Activated naive CD4-positive, alpha-beta T cell treated with anti-CD3 and anti-CD28 coated beads for 36 hours (primary cell): ENCODE data around the gene DNAAF8. TPM values are rescaled to one million over a fixed set of nuclear protein-coding genes. Genes with fewer than 3 reads are reported as not detected.

ENCODE experiments used
- CTCF ChIA-PET: fragments of 350-600 bp; sonication (Branson Sonifier 250); formaldehyde crosslinking; loops from one replicate; lab custom pipeline; 2021; ENCODE audit warnings: antibody characterized with exemption; lab: Charles Lee
- DNase-seq: peaks from one replicate; pipeline ENCODE4 v3.0.0-alpha.2; 2020
- H3K27ac Mint-ChIP-seq: one replicate; pipeline ENCODE4 v1.8.0; 2021; ENCODE audit warnings: mild to moderate bottlenecking, mixed read lengths
- H3K27me3 Mint-ChIP-seq: one replicate; pipeline ENCODE4 v1.8.0; 2021; ENCODE audit warnings: low read depth, mixed read lengths
- H3K36me3 Mint-ChIP-seq: one replicate; pipeline ENCODE4 v1.8.0; 2021; ENCODE audit warnings: low read depth, mixed read lengths
- H3K4me1 Mint-ChIP-seq: one replicate; pipeline ENCODE4 v1.8.0; 2021; ENCODE audit warnings: low read depth, mixed read lengths
- H3K4me3 Mint-ChIP-seq: one replicate; pipeline ENCODE4 v1.8.0; 2021; ENCODE audit warnings: mild to moderate bottlenecking, moderate library complexity, mixed read lengths
- H3K9me3 Mint-ChIP-seq: one replicate; pipeline ENCODE4 v1.8.0; 2021; ENCODE audit warnings: mixed read lengths
- intact Hi-C: fragments of 100-400 bp; cut with micrococcal nuclease; formaldehyde crosslinking; loops from one replicate; pipeline ENCODE4 v1.15.1; 2023
- total RNA-seq, 2 experiments: library from RNA; stranded (reverse); gene quantifications; one replicate each; pipeline ENCODE4 v1.2.3, GENCODE V29; 2021

The DNAAF8 gene
- total RNA-seq, 2 experiments from 2014 or later, result 0.07 TPM; not detected in 1

GRCh38 chr16:4690946-4691665, 43.2 kb upstream of the DNAAF8 start:
- peaks cover 14% of the 10 kb centered on the region for H3K4me1 Mint-ChIP-seq
- no peaks in the 10 kb centered on the region for H3K36me3 Mint-ChIP-seq
- CTCF ChIA-PET, result interaction anchor here (0.7 kb wide), 2 partner anchors 9 to 180 kb away, joined by 3 read pairs; no protein-coding TSS in a partner anchor
- H3K9me3 Mint-ChIP-seq, result no peaks in the 10 kb centered on the region
- H3K27ac Mint-ChIP-seq, result peak overlapping the region; percentile 8
- no peak for DNase-seq
- intact Hi-C loops, result loop anchor here (5.0 kb wide), 2 partner anchors 214 to 266 kb away; partner anchors contain the start of genes HMOX2 and SEC14L5
- H3K4me3 Mint-ChIP-seq, result no peak overlapping the region
- no peaks in the 10 kb centered on the region for H3K27me3 Mint-ChIP-seq

GRCh38 chr16:4691666-4692412, 42.5 kb upstream of the DNAAF8 start:
- peak overlapping the region; percentile 39 for H3K4me3 Mint-ChIP-seq
- H3K9me3 Mint-ChIP-seq, result no peaks in the 10 kb centered on the region
- no peaks in the 10 kb centered on the region for H3K27me3 Mint-ChIP-seq
- intact Hi-C loops, result loop anchor here (2.0 to 5.0 kb wide), 3 partner anchors 215 to 267 kb away; partner anchors contain the start of genes DNAJA3, HMOX2 and SEC14L5
- CTCF ChIA-PET, result interaction anchor here (0.7 kb wide), 1 partner anchor 9 kb away, joined by 3 read pairs; no protein-coding TSS in a partner anchor
- no peak for DNase-seq
- no peaks in the 10 kb centered on the region for H3K36me3 Mint-ChIP-seq
- peaks cover 14% of the 10 kb centered on the region for H3K4me1 Mint-ChIP-seq
- no peak overlapping the region for H3K27ac Mint-ChIP-seq

GRCh38 chr16:4692460-4693295, 41.7 kb upstream of the DNAAF8 start:
- CTCF ChIA-PET, result no interaction called here
- H3K27me3 Mint-ChIP-seq, result no peaks in the 10 kb centered on the region
- DNase-seq, result peak; percentile 22
- intact Hi-C loops, result loop anchor here (1.0 to 5.0 kb wide), 7 partner anchors 16 to 268 kb away; partner anchors contain the start of genes DNAJA3, HMOX2, MGRN1 and SEC14L5
- H3K36me3 Mint-ChIP-seq, result no peaks in the 10 kb centered on the region
- H3K4me3 Mint-ChIP-seq, result peak overlapping the region; percentile 83
- peak overlapping the region; percentile 59 for H3K27ac Mint-ChIP-seq
- H3K9me3 Mint-ChIP-seq, result no peaks in the 10 kb centered on the region
- peaks cover 14% of the 10 kb centered on the region for H3K4me1 Mint-ChIP-seq

- CTCF ChIA-PET, result no interaction called here
- intact Hi-C loops, result loop anchor here (1.0 to 5.0 kb wide), 7 partner anchors 17 to 269 kb away; partner anchors contain the start of genes DNAJA3, HMOX2, MGRN1 and SEC14L5
- peak; percentile 96 for DNase-seq
- Mint-ChIP-seq H3K27ac (peak within 1 kb of the TSS; percentile 65), H3K4me3 (peak within 1 kb of the TSS; percentile 83), H3K9me3 (no peaks in the 10 kb centered on the region), H3K27me3 (no peaks in the 10 kb centered on the region), H3K4me1 (peaks cover 14% of the 10 kb centered on the region), H3K36me3 (peaks cover 2% of the 10 kb centered on the region)
Measured at GRCh38 chr16:4693296-4693955, 40.9 kb upstream of the DNAAF8 start, which contains the start of gene NUDT16L1. NUDT16L1 (plus strand) TSS chr16:4693562; CDS start chr16:4693727, 165 bp downstream.

GRCh38 chr16:4693956-4694641, 40.2 kb upstream of the DNAAF8 start:
- CTCF ChIA-PET, result no interaction called here
- Mint-ChIP-seq H3K9me3 (no peaks in the 10 kb centered on the region), H3K36me3 (peaks cover 2% of the 10 kb centered on the region), H3K4me1 (peaks cover 14% of the 10 kb centered on the region), H3K4me3 (peak overlapping the region; percentile 76), H3K27ac (no peak overlapping the region), H3K27me3 (no peaks in the 10 kb centered on the region)
- no peak for DNase-seq
- intact Hi-C loops, result loop anchor here (1.0 to 5.0 kb wide), 7 partner anchors 18 to 269 kb away; partner anchors contain the start of genes DNAJA3, HMOX2, MGRN1 and SEC14L5

GRCh38 chr16:4694642-4695451, 39.5 kb upstream of the DNAAF8 start:
- H3K36me3 Mint-ChIP-seq, result peaks cover 8% of the 10 kb centered on the region
- H3K4me3 Mint-ChIP-seq, result peak overlapping the region; percentile 76
- CTCF ChIA-PET, result no interaction called here
- peaks cover 14% of the 10 kb centered on the region for H3K4me1 Mint-ChIP-seq
- no peak overlapping the region for H3K27ac Mint-ChIP-seq
- no peak for DNase-seq
- no peaks in the 10 kb centered on the region for H3K9me3 Mint-ChIP-seq
- H3K27me3 Mint-ChIP-seq, result no peaks in the 10 kb centered on the region
- intact Hi-C loops, result loop anchor here (5.0 kb wide), 2 partner anchors 218 to 262 kb away; partner anchors contain the start of genes HMOX2 and SEC14L5

- Mint-ChIP-seq H3K27ac (no peak overlapping the region), H3K27me3 (no peaks in the 10 kb centered on the region), H3K4me1 (peaks cover 17% of the 10 kb centered on the region), H3K4me3 (peak overlapping the region; percentile 76), H3K9me3 (no peaks in the 10 kb centered on the region), H3K36me3 (peaks cover 8% of the 10 kb centered on the region)
- DNase-seq, result no peak
- intact Hi-C loops, result no loop called here
- CTCF ChIA-PET, result interaction anchor here (0.7 kb wide), 1 partner anchor 38 kb away, joined by 3 read pairs; the partner anchor contains the start of gene ANKS3
Measured at GRCh38 chr16:4695473-4696171, 38.7 kb upstream of the DNAAF8 start.

GRCh38 chr16:4696172-4696904, 38.0 kb upstream of the DNAAF8 start:
- Mint-ChIP-seq H3K9me3 (no peaks in the 10 kb centered on the region), H3K4me3 (no peak overlapping the region), H3K36me3 (peaks cover 8% of the 10 kb centered on the region), H3K27me3 (no peaks in the 10 kb centered on the region), H3K27ac (no peak overlapping the region), H3K4me1 (peaks cover 17% of the 10 kb centered on the region)
- intact Hi-C loops, result no loop called here
- no peak for DNase-seq
- CTCF ChIA-PET, result interaction anchor here (0.6 to 0.7 kb wide), 2 partner anchors 13 to 37 kb away, joined by 3 to 5 read pairs; partner anchors contain the start of gene ANKS3

GRCh38 chr16:4696905-4697847, 37.2 kb upstream of the DNAAF8 start:
- intact Hi-C loops, result no loop called here
- Mint-ChIP-seq H3K36me3 (peaks cover 8% of the 10 kb centered on the region), H3K4me1 (peaks cover 17% of the 10 kb centered on the region), H3K27me3 (no peaks in the 10 kb centered on the region), H3K9me3 (no peaks in the 10 kb centered on the region), H3K27ac (no peak overlapping the region), H3K4me3 (no peak overlapping the region)
- DNase-seq, result no peak
- CTCF ChIA-PET, result no interaction called here
